ENCODE results near the gene FREM1. TPM values are rescaled to one million over a fixed set of nuclear protein-coding genes. Genes with fewer than 3 reads are reported as not detected.

FREM1 gene
- total RNA-seq, 1 donor from 2014 or later = not detected

DNA sequence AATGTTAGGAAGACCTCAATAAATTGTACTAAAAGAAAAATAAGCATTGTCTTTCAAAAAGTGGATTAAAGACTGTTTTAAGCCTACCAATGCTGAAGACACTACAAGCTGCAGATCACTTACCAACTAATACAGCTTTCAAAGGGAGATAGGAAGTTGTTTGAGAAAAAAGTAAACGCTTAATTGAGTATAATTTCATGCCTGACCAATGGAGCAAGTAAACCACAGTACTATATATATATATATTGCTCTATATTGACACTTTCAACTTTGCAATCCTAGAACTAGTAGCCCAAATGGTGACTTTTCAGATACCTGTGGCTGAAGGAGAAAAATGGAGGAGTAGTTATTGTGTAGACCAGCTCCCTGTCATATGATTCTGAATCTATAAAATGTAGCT, 85.7 kb downstream of the FREM1 start:
- intact Hi-C loops (cut with micrococcal nuclease) = no loop called here

DNA sequence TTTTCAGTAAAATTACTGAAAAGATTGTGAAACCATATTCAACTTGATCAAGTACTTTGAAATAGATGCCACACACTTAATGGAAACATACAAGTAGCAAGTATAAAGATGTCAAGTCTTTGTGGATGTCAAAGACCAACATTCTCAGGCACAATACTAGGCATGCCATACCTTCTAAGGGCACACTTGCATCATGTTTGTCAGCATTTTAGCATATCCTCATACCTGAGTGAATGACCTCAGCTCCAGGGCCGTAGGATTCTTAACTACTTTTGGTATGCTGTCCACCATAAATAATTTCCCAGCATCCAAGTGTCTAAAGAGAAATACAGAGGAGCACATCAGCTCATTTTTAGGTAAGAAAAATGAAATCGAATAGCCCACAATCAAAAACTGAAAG, 86.4 kb downstream of the FREM1 start:
- intact Hi-C loops (cut with micrococcal nuclease) = no loop called here

DNA sequence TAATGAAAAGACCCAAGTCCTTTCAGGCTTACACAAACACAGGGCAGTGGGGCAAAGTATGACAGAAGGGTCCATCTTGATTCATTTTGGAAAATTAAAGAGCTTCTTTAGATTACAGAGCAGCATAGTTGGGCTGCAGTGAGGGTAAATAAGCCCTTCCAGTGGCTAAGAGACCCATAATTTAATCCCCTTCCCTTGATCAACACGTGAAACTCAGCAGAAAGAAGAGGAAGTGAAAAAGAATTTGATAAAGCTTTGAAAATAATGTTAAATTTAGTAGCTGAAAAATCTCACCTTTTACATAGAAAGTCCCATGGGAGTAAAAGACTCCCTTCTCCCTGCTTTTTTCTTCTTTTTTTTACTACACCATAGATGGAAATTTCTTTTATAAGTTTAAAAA, 87.6 kb downstream of the FREM1 start:
- intact Hi-C loops (cut with micrococcal nuclease) = no loop called here

DNA sequence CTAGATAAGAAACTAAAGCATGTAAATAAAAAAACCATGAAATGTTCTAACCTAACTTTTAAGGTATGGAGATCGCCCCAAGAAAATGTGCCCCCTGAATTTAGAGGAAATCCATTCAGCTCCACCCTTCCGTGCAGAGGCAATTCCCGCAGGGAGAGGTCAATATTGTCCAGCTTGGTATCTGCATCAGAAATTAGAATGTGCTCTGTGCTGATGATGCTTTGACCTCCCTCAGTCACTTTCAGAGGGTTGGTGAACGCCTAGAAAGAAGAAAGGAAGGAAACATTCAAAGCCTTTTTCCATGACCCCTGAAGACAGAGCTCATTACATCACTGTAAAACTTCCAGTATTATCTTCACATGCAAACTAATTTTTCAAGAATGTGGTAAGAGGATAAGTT, 91.0 kb downstream of the FREM1 start:
- intact Hi-C loops (cut with micrococcal nuclease) = no loop called here

GRCh38 chr9:14814249-14814628, 96.0 kb downstream of the FREM1 start:
- intact Hi-C loops (cut with micrococcal nuclease) = no loop called here

DNA sequence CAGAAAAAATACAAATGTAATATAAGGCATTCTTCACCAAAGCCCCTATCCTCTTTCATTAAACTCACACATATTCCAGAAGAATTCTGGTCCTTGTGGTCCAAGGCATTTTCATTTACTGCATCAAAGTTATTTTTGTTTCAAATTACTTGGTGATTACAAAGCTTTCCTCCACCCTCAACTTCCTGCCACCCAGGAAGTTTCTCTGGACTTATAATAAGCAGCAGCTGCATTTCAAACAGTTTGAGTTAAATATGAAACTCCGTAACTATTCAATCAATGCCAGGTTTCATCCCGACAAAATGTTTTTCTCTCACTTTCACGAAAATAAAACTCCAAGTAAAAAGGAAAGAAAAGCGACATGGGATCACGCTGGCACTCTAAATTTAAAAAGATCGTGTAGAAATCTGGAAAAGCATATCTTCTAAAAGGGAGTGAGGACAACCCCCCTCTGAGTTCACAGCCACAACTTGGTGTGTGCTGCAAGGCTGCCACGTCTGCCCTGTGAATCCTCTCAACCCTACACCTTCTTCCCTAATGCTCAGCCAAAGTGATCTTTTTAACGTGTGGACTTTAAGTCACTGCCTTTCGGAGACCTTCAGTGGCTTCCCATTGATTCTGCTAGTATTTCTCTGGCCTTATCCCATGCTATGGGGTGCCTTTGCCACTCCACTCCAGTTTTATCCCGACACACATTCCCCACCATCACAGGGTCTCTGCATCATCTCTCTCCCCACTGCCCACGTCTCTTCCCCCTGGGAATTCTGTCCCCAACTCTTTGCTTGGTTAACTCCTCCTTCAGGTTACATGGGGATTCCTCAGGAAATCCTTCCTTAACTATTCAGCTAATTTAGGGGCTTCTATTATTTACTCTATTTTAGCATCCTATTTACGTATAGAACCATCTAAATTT, 96.6 kb downstream of the FREM1 start:
- intact Hi-C loops (cut with micrococcal nuclease) = no loop called here

DNA sequence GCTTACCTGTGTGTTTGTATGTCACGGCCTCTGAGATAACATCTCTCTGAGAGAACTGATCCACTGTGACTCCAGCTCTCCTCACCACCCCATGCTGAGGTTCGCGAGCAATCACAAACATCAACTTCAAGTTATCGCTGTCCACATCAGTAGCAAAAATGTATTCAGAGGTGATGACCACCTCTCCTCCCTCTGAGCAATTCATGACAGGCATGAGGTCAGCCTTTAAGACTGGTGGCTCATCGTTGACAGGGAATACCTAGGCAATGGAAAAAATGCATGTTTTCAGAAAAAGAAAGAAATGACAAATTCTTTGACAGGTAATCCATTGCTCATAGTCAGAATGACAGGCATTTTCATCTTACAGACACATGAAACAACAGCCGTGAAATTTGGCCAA, 97.4 kb downstream of the FREM1 start:
- intact Hi-C loops (cut with micrococcal nuclease) = no loop called here

GRCh38 chr9:14811844-14812243, 98.4 kb downstream of the FREM1 start:
- intact Hi-C loops (cut with micrococcal nuclease) = no loop called here

GRCh38 chr9:14806941-14807520, 103.2 kb downstream of the FREM1 start:
- intact Hi-C loops (cut with micrococcal nuclease) = no loop called here

DNA sequence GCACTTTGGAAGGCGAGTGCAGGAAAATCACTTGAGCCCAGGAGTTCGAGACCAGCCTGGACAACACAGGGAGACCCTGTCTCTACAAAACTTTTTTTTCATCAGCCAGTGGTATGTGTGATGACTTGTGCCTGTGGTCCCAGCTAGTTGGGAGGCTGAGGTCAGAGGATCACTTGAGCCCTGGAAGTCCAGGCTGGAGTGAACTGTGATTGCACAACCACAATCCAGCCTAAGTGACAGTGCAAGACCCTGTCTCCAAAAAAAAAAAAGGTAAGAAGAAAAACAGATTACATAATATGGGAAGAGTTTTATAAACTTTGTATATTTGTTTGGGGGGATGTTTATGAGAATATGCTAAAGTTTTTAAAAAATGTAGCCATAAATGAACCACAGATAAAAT, 111.2 kb downstream of the FREM1 start:
- intact Hi-C loops (cut with micrococcal nuclease) = no loop called here

DNA sequence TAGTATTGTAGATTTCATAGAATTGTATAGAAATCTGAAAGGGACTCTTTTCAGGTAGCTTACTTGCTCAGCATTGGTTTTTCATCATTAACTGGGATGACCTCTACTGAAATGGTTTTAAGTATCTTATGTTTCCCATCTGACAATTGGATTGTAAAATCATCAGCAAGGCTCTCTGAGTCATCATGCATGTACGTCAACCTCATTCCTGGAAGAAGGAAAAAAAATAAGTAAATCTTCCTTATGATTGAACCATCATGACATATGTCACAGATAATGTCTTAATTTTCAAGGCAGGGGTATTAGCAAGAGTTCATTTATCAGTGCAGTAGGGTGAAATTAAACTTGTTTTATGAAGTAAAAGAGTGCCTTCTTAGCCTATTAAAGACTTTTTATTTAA, 112.8 kb downstream of the FREM1 start:
- intact Hi-C loops (cut with micrococcal nuclease) = no loop called here

GRCh38 chr9:14793389-14793788, 116.8 kb downstream of the FREM1 start:
- intact Hi-C loops (cut with micrococcal nuclease) = no loop called here

DNA sequence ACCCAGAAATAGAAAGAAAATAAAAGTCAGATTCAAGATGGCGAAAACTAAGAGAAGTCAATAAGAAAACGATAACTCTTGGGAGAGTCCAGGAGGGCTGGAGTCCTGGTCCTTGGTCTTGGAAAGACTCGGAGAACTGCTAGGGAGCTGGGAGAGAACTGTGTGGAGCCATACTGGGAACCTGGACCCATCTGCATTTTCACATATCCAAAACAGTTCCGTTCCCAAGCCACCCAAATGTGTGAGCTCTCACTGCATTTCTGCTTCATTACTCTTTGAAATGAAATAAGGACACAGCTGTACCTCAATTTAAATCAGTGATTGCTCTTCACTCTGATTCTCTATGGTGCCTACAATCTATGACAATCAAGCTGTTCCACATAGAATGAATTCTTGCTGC, 119.6 kb downstream of the FREM1 start:
- intact Hi-C loops (cut with micrococcal nuclease) = no loop called here

GRCh38 chr9:14788846-14789245, 121.4 kb downstream of the FREM1 start:
- intact Hi-C loops (cut with micrococcal nuclease) = no loop called here

DNA sequence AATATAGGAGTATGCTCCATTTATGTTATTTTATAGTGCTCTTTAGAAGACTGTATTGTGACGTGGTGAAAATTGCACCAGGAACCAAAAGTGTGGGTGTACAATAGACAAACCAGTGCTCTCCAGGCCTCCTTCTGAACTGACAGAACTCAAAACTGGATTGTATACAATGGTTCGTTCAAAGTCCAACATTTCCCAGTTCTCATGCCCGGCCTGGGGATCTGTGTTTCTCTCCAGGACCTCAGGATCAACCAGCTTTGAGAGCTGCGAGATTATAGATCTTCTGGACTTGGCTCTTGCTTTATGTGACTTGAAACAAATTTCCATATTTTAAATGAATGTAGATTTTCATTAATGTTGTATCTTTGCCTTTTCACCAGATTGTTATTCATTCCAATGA, 126.9 kb downstream of the FREM1 start:
- intact Hi-C loops (cut with micrococcal nuclease) = no loop called here

DNA sequence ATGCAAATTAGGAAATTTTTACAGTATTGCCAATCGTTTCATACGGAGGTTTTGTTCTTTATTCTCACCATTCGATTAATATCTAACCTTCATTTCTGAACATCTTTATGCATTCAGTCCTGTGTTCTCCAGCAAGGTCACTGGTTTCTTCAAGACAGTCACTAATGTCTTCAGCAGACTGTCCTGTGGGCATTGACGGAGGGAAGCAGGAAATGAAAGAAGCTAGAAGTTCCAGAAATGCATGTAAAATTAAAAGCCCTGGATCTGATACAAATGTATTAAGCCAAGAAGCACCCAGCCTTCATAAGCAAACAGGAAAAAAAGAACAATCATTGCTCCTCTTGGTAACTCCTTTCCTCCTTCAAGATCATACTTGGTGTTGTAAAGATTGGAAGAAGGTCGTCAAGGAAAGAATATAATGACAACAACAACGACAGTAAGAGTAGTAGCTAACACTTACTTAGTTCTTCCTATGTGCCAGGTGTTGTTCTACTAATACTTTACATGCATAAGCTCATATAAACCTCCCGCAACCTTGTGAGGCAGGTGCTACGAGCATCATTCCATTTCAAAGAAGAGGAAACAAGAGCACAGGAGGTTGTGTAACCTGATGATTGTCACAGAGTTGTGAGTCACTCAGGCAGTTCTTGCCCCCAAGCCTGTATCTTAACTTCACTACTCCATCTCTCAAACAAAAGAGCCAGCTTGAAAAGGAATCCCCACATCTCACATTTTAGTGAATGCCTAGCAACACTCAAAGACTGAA, 127.8 kb downstream of the FREM1 start:
- intact Hi-C loops (cut with micrococcal nuclease) = no loop called here

DNA sequence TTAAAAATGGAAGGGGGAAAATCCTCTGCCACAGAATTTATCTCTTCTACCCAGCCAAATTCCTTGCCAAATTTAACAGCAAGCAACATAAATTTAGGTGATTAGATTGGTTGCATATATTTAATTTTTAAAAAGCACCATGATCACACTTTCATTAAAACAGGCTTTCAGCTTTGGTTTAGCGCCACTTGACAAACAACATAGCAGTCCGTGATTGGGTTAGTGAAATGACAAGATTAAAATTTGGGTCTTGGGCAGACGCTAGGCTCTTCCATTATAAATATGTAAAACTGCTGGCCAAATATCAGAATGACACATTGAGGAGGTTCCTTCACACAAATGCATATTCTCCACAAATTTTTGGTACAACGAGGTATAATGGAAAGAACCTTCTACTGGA, 129.5 kb downstream of the FREM1 start:
- intact Hi-C loops (cut with micrococcal nuclease) = no loop called here

- intact Hi-C loops (cut with micrococcal nuclease) = no loop called here
Measured at GRCh38 chr9:14780251-14780650, 130.0 kb downstream of the FREM1 start.

GRCh38 chr9:14779566-14780022, 130.6 kb downstream of the FREM1 start:
- intact Hi-C loops (cut with micrococcal nuclease) = no loop called here

GRCh38 chr9:14778565-14778964, 131.7 kb downstream of the FREM1 start:
- intact Hi-C loops (cut with micrococcal nuclease) = no loop called here

- intact Hi-C loops (cut with micrococcal nuclease) = no loop called here
Measured at GRCh38 chr9:14775917-14776316, 134.3 kb downstream of the FREM1 start.

- intact Hi-C loops (cut with micrococcal nuclease) = no loop called here
Measured at GRCh38 chr9:14770592-14770991, 139.6 kb downstream of the FREM1 start.
